Esophagus muscularis mucosa (tissue), 4 donors: ENCODE data around the gene GPR12.

Source experiments
- EP300 ChIP-seq: sonication (generic); formaldehyde crosslinking; IDR thresholded peaks from one replicate; pipeline ENCODE4 v1.6.1; 2017; ENCODE audit warnings: antibody characterized with exemption
- POLR2A ChIP-seq: fragments of 450-650 bp; IDR thresholded peaks from one replicate; pipeline ENCODE4 v1.6.1; 2017; ENCODE audit warnings: antibody characterized with exemption, moderate library complexity, mild to moderate bottlenecking, low read depth
- TF ChIP-seq, protein P1 (sequence below), 3 experiments: fragments of 200-600 bp in 2 of 3; fragments of 450-650 bp in 1 of 3; sonication (generic) in 2 of 3; IDR thresholded peaks; one replicate each; pipeline ENCODE4 v1.5.1; 2017 to 2019; ENCODE audit warnings: antibody characterized with exemption in 3 of 3, mild to moderate bottlenecking in 2 of 3, moderate library complexity in 1 of 3

DNA sequence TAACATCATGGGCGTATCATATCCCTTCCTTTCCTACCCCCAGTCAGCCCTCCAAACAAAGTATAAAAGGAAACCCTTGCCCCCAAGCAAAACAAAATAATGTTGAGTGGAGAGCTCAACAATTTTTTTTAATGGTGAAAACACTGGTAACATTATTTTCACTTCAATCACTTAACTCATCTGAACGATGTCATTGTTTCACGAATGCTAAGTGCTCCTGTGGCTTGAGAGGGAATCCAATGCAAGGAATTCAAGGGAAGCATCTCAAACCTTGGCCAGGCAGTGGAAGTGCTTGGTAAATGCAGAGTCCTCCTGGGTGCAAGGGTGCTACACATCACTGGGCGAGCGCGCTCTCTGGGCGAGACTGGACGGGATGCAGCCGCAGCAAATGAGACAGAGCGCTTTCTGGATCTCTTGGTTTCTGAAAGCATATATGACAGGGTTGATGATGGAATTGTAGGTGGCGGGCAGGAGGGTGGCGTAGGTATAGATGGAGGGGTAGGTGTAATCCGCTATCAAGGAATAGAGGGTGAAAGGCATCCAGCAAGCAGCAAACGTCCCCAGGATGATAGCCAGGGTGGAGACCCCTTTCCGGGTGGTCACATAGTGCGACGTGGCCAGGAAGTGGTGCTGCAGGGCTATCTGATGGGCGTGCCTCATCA, 2.0 kb downstream of the GPR12 start:
- TF ChIP-seq, protein P1, sequence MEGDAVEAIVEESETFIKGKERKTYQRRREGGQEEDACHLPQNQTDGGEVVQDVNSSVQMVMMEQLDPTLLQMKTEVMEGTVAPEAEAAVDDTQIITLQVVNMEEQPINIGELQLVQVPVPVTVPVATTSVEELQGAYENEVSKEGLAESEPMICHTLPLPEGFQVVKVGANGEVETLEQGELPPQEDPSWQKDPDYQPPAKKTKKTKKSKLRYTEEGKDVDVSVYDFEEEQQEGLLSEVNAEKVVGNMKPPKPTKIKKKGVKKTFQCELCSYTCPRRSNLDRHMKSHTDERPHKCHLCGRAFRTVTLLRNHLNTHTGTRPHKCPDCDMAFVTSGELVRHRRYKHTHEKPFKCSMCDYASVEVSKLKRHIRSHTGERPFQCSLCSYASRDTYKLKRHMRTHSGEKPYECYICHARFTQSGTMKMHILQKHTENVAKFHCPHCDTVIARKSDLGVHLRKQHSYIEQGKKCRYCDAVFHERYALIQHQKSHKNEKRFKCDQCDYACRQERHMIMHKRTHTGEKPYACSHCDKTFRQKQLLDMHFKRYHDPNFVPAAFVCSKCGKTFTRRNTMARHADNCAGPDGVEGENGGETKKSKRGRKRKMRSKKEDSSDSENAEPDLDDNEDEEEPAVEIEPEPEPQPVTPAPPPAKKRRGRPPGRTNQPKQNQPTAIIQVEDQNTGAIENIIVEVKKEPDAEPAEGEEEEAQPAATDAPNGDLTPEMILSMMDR (IDR thresholded peaks at IDR 0.05): no peak
- no peak for TF ChIP-seq EP300
- TF ChIP-seq POLR2A: no peak
